IPS-18a (cell line): Measurements from ENCODE around the gene REPIN1.
A peak's percentile ranks its signal among the peaks of the same experiment; 100 is the strongest.

ENCODE experiments used
- H3K27ac ChIP-seq: one replicate; pipeline ENCODE4 v1.5.1; 2013; ENCODE audit warnings: low read length
- H3K27me3 ChIP-seq: one replicate; pipeline ENCODE4 v1.6.1; 2013; ENCODE audit warnings: mild to moderate bottlenecking, low read length; ENCODE audit not compliant: control insufficient read depth, insufficient read depth
- H3K36me3 ChIP-seq: one replicate; pipeline ENCODE4 v1.6.1; 2013; ENCODE audit warnings: low read depth, low read length; ENCODE audit not compliant: control insufficient read depth
- H3K4me1 ChIP-seq: one replicate; pipeline ENCODE4 v1.6.1; 2013; ENCODE audit warnings: low read depth, low read length; ENCODE audit not compliant: control insufficient read depth
- H3K4me3 ChIP-seq: one replicate; pipeline ENCODE4 v1.5.1; 2013; ENCODE audit warnings: low read length
- H3K9ac ChIP-seq: one replicate; pipeline ENCODE4 v1.6.1; 2013; ENCODE audit warnings: mild to moderate bottlenecking, low read length, moderate library complexity
- H3K9me3 ChIP-seq: one replicate; pipeline ENCODE4 v1.6.1; 2013; ENCODE audit warnings: low read depth, low read length; ENCODE audit not compliant: control insufficient read depth

The REPIN1 gene

GRCh38 chr7:150368096-150368883 lies at the start of gene REPIN1:
Gene REPIN1 (plus strand): TSS chr7:150368822. CDS start chr7:150369712, 890 bp downstream.
- peaks cover 28% of the 10 kb centered on the region for H3K36me3 ChIP-seq
- H3K9me3 ChIP-seq: no peaks in the 10 kb centered on the region
- H3K4me1 ChIP-seq: peaks cover 30% of the 10 kb centered on the region
- H3K9ac ChIP-seq: peak within 1 kb of the TSS; percentile 92
- H3K27me3 ChIP-seq: no peaks in the 10 kb centered on the region
- peak within 1 kb of the TSS; percentile 98 for H3K27ac ChIP-seq
- H3K4me3 ChIP-seq: peak within 1 kb of the TSS; percentile 96

GRCh38 chr7:150321788-150322113 lies 46.9 kb upstream of the REPIN1 start:
- Histone ChIP-seq H3K36me3 (peaks cover 13% of the 10 kb centered on the region), H3K4me3 (no peak overlapping the region), H3K27ac (no peak overlapping the region), H3K9me3 (no peaks in the 10 kb centered on the region), H3K27me3 (peaks cover 8% of the 10 kb centered on the region), H3K9ac (no peak overlapping the region), H3K4me1 (peaks cover 26% of the 10 kb centered on the region)

- Histone ChIP-seq H3K27me3 (peaks cover 8% of the 10 kb centered on the region), H3K4me1 (peaks cover 26% of the 10 kb centered on the region), H3K36me3 (peaks cover 18% of the 10 kb centered on the region), H3K27ac (no peak overlapping the region), H3K9ac (peak overlapping the region; percentile 72), H3K4me3 (peak overlapping the region; percentile 81), H3K9me3 (no peaks in the 10 kb centered on the region)
Measured at GRCh38 chr7:150322114-150322832, 46.3 kb upstream of the REPIN1 start.

- Histone ChIP-seq H3K4me3 (peak within 1 kb of the TSS; percentile 81), H3K27ac (no peak within 1 kb of the TSS), H3K36me3 (peaks cover 24% of the 10 kb centered on the region), H3K9ac (peak within 1 kb of the TSS; percentile 72), H3K27me3 (peaks cover 8% of the 10 kb centered on the region), H3K9me3 (no peaks in the 10 kb centered on the region), H3K4me1 (peaks cover 20% of the 10 kb centered on the region)
Measured at GRCh38 chr7:150322833-150323681, 45.6 kb upstream of the REPIN1 start, which contains the start of the genes ACTR3C and LRRC61. Gene ACTR3C (minus strand): TSS chr7:150323545. CDS start chr7:150295296, 28,249 bp downstream. Gene LRRC61 (plus strand): TSS chr7:150323355. CDS start chr7:150336862, 13,507 bp downstream.

GRCh38 chr7:150323682-150324372 lies 44.8 kb upstream of the REPIN1 start:
- H3K9ac ChIP-seq: peak overlapping the region; percentile 72
- peaks cover 21% of the 10 kb centered on the region for H3K4me1 ChIP-seq
- peaks cover 8% of the 10 kb centered on the region for H3K27me3 ChIP-seq
- H3K9me3 ChIP-seq: no peaks in the 10 kb centered on the region
- peaks cover 32% of the 10 kb centered on the region for H3K36me3 ChIP-seq
- H3K27ac ChIP-seq: no peak overlapping the region
- peak overlapping the region; percentile 81 for H3K4me3 ChIP-seq

GRCh38 chr7:150324373-150324961 lies 44.2 kb upstream of the REPIN1 start:
- peak overlapping the region; percentile 72 for H3K9ac ChIP-seq
- peak overlapping the region; percentile 81 for H3K4me3 ChIP-seq
- H3K27ac ChIP-seq: no peak overlapping the region
- H3K4me1 ChIP-seq: peaks cover 28% of the 10 kb centered on the region
- peaks cover 8% of the 10 kb centered on the region for H3K27me3 ChIP-seq
- H3K36me3 ChIP-seq: peaks cover 33% of the 10 kb centered on the region
- H3K9me3 ChIP-seq: no peaks in the 10 kb centered on the region

GRCh38 chr7:150325110-150325611 lies 43.5 kb upstream of the REPIN1 start:
- no peak overlapping the region for H3K9ac ChIP-seq
- H3K27ac ChIP-seq: no peak overlapping the region
- H3K4me1 ChIP-seq: peaks cover 32% of the 10 kb centered on the region
- H3K4me3 ChIP-seq: no peak overlapping the region
- peaks cover 33% of the 10 kb centered on the region for H3K36me3 ChIP-seq
- peaks cover 8% of the 10 kb centered on the region for H3K27me3 ChIP-seq
- H3K9me3 ChIP-seq: no peaks in the 10 kb centered on the region

GRCh38 chr7:150325901-150326300 lies 42.7 kb upstream of the REPIN1 start:
- Histone ChIP-seq H3K4me1 (peaks cover 33% of the 10 kb centered on the region), H3K4me3 (no peak overlapping the region), H3K9me3 (no peaks in the 10 kb centered on the region), H3K36me3 (peaks cover 33% of the 10 kb centered on the region), H3K27ac (no peak overlapping the region), H3K9ac (no peak overlapping the region), H3K27me3 (peaks cover 8% of the 10 kb centered on the region)

GRCh38 chr7:150326657-150327268 lies 41.9 kb upstream of the REPIN1 start:
- peaks cover 33% of the 10 kb centered on the region for H3K4me1 ChIP-seq
- H3K4me3 ChIP-seq: no peak overlapping the region
- H3K27ac ChIP-seq: no peak overlapping the region
- H3K9ac ChIP-seq: no peak overlapping the region
- H3K9me3 ChIP-seq: no peaks in the 10 kb centered on the region
- H3K36me3 ChIP-seq: peaks cover 35% of the 10 kb centered on the region
- peaks cover 8% of the 10 kb centered on the region for H3K27me3 ChIP-seq

- Histone ChIP-seq H3K4me1 (peaks cover 31% of the 10 kb centered on the region), H3K4me3 (no peak overlapping the region), H3K9ac (no peak overlapping the region), H3K9me3 (no peaks in the 10 kb centered on the region), H3K36me3 (peaks cover 35% of the 10 kb centered on the region), H3K27me3 (peaks cover 3% of the 10 kb centered on the region), H3K27ac (no peak overlapping the region)
Measured at GRCh38 chr7:150327308-150327707, 41.3 kb upstream of the REPIN1 start.
